Hypothalamus (tissue), 51 donors: ENCODE results near the gene STYK1.
"Not testable (repeated sequence)": the region's sequence is repeated elsewhere in the genome, so short reads cannot be mapped to it uniquely, and the experiment has no call there.

Source experiments
- DNase-seq, 51 donors: peaks; one replicate each; lab custom pipeline; 2025; lab: John Stamatoyannopoulos, UW

Gene STYK1

GRCh38 chr12:10572021-10572490 is 101.8 kb downstream of the STYK1 start:
- not testable (repeated sequence) for DNase-seq

GRCh38 chr12:10571141-10571540 is 102.7 kb downstream of the STYK1 start:
- DNase-seq, result no peak
